H1 (cell line): ENCODE results near the gene OR8A1. TPM values are rescaled to one million over a fixed set of nuclear protein-coding genes. Genes with fewer than 3 reads are reported as not detected.

Experiments used
- CTCF ChIA-PET: fragments of 300-600 bp; sonication (Branson Sonifier 250); formaldehyde crosslinking; loops from one replicate; lab custom pipeline; 2021; ENCODE audit not compliant: partially characterized antibody; lab: Charles Lee
- POLR2A ChIA-PET: fragments of 300-600 bp; sonication (Branson Sonifier 250); formaldehyde crosslinking; loops from one replicate; lab custom pipeline; 2021; ENCODE audit warnings: inconsistent platforms; ENCODE audit not compliant: partially characterized antibody; lab: Charles Lee
- DNase-seq, 2 experiments: peaks; one replicate each; pipeline versions ENCODE4 v3.0.0 to v3.0.0-alpha.2; 2010 to 2022; ENCODE audit warnings: low spot score in 2 of 2, low read depth in 1 of 2, mixed read lengths in 1 of 2
- FAIRE-seq: peaks from 2 replicates; lab custom pipeline; 2011; peaks lifted over from hg19 to GRCh38; lab: Jason Lieb, UNC
- H2AFZ ChIP-seq: 2 replicates; pipeline ENCODE4 v1.8.1; 2012; ENCODE audit warnings: low read length, inconsistent platforms
- H2AK5ac ChIP-seq: 2 replicates; pipeline ENCODE4 v1.6.1; 2013; ENCODE audit warnings: low read depth, low read length
- H2BK120ac ChIP-seq: replicated peaks from 2 replicates; pipeline ENCODE3; 2013; ENCODE audit warnings: low read depth, low read length, inconsistent platforms
- H2BK12ac ChIP-seq: 2 replicates; pipeline ENCODE4 v1.6.1; 2013; ENCODE audit warnings: low read depth, low read length
- H2BK15ac ChIP-seq: 2 replicates; pipeline ENCODE4 v1.6.1; 2013; ENCODE audit warnings: low read length
- H2BK20ac ChIP-seq: 2 replicates; pipeline ENCODE4 v1.6.1; 2013; ENCODE audit warnings: low read length
- H2BK5ac ChIP-seq: 2 replicates; pipeline ENCODE4 v1.6.1; 2013; ENCODE audit warnings: low read depth, low read length
- H3K14ac ChIP-seq: 2 replicates; pipeline ENCODE4 v1.6.1; 2013; ENCODE audit warnings: inconsistent platforms; ENCODE audit not compliant: insufficient read length
- H3K18ac ChIP-seq: 2 replicates; pipeline ENCODE4 v1.6.1; 2013; ENCODE audit warnings: low read length; ENCODE audit errors: extremely low read depth
- H3K23ac ChIP-seq: 2 replicates; pipeline ENCODE4 v1.6.1; 2013; ENCODE audit warnings: inconsistent platforms; ENCODE audit not compliant: insufficient read length
- H3K23me2 ChIP-seq: 2 replicates; pipeline ENCODE4 v1.6.1; 2013; ENCODE audit warnings: low read depth, low read length
- H3K27ac ChIP-seq: 2 replicates; pipeline ENCODE4 v1.6.1; 2011; ENCODE audit warnings: low read depth, low read length, inconsistent platforms
- H3K27me3 ChIP-seq, 4 experiments: replicated peaks in 1 of 4; 1 replicate in 1 of 4; 2 replicates in 3 of 4; pipeline versions ENCODE4 v1.6.1 to v1.8.1; 2011 to 2013; ENCODE audit warnings: low read length in 3 of 4, mild to moderate bottlenecking in 3 of 4, inconsistent platforms in 2 of 4, mixed read lengths in 2 of 4, moderate library complexity in 1 of 4; ENCODE audit not compliant: control insufficient read depth in 3 of 4, insufficient read depth in 3 of 4; ENCODE audit errors: extremely low read depth in 1 of 4
- H3K36me3 ChIP-seq, 4 experiments: 2 replicates each; pipeline versions ENCODE4 v1.6.1 to v1.8.1; 2011 to 2013; ENCODE audit warnings: mild to moderate bottlenecking in 4 of 4, low read length in 3 of 4, moderate library complexity in 2 of 4, control low read depth in 1 of 4, inconsistent platforms in 1 of 4; ENCODE audit not compliant: insufficient read depth in 4 of 4, control insufficient read depth in 2 of 4
- H3K4ac ChIP-seq: replicated peaks from 2 replicates; pipeline ENCODE3; 2013; ENCODE audit warnings: low read length, low read depth, mixed read lengths, inconsistent platforms; ENCODE audit not compliant: insufficient read length
- H3K4me1 ChIP-seq, 4 experiments: replicated peaks in 1 of 4; 1 replicate in 1 of 4; 2 replicates in 3 of 4; pipeline versions ENCODE4 v1.6.1 to v1.8.1; 2011 to 2013; ENCODE audit warnings: low read length in 3 of 4, inconsistent platforms in 2 of 4, mixed read lengths in 1 of 4; ENCODE audit not compliant: insufficient read depth in 4 of 4, control insufficient read depth in 3 of 4
- H3K4me2 ChIP-seq, 2 experiments: 2 replicates each; pipeline versions ENCODE4 v1.6.1 to v1.8.1; 2011 to 2013; ENCODE audit warnings: low read depth in 2 of 2, low read length in 2 of 2, control low read depth in 1 of 2, inconsistent platforms in 1 of 2, mild to moderate bottlenecking in 1 of 2; ENCODE audit not compliant: insufficient read depth in 1 of 2
- H3K4me3 ChIP-seq, 4 experiments: fragments of 200-600, 300-600 bp in 1 of 4; sonication (generic), shearing (Covaris generic), sonication (Bioruptor Twin) in 1 of 4; 2 replicates each; pipeline versions ENCODE4 v1.5.1 to v1.8.1; 2011 to 2016; ENCODE audit warnings: low read length in 4 of 4, low read depth in 3 of 4, control low read depth in 2 of 4, inconsistent platforms in 2 of 4, mild to moderate bottlenecking in 2 of 4, mixed read lengths in 1 of 4, moderate library complexity in 1 of 4; ENCODE audit not compliant: insufficient read depth in 2 of 4; ENCODE audit errors: extremely low read depth in 1 of 4
- H3K56ac ChIP-seq: replicated peaks from 2 replicates; pipeline ENCODE3; 2013; ENCODE audit warnings: low read depth, mild to moderate bottlenecking, mixed read lengths, low read length, inconsistent platforms; ENCODE audit not compliant: insufficient read length
- H3K79me1 ChIP-seq: 2 replicates; pipeline ENCODE4 v1.6.1; 2013; ENCODE audit warnings: low read depth, low read length, control low read depth
- H3K79me2 ChIP-seq, 2 experiments: 2 replicates each; pipeline versions ENCODE4 v1.6.1 to v1.8.1; 2012 to 2013; ENCODE audit warnings: low read length in 2 of 2, mild to moderate bottlenecking in 2 of 2, inconsistent platforms in 1 of 2; ENCODE audit not compliant: insufficient read depth in 2 of 2, control insufficient read depth in 1 of 2
- H3K9ac ChIP-seq, 4 experiments: replicated peaks in 1 of 4; 1 replicate in 1 of 4; 2 replicates in 3 of 4; pipeline versions ENCODE4 v1.6.1 to v1.8.1; 2011 to 2013; ENCODE audit warnings: low read depth in 3 of 4, low read length in 3 of 4, control low read depth in 2 of 4, mild to moderate bottlenecking in 2 of 4, moderate library complexity in 2 of 4, inconsistent platforms in 1 of 4; ENCODE audit errors: extremely low read depth in 1 of 4
- H3K9me3 ChIP-seq, 2 experiments: 2 replicates each; pipeline versions ENCODE4 v1.6.1 to v1.8.1; 2012 to 2013; ENCODE audit warnings: mild to moderate bottlenecking in 2 of 2, moderate library complexity in 2 of 2, control low read depth in 1 of 2, inconsistent platforms in 1 of 2, low read depth in 1 of 2, low read length in 1 of 2, mixed read lengths in 1 of 2; ENCODE audit not compliant: insufficient read depth in 2 of 2
- H4K20me1 ChIP-seq, 2 experiments: replicated peaks in 1 of 2; 2 replicates each; pipeline versions ENCODE3 to v1.8.1; 2011 to 2013; ENCODE audit warnings: inconsistent platforms in 2 of 2, low read length in 2 of 2, mild to moderate bottlenecking in 1 of 2; ENCODE audit not compliant: insufficient read depth in 2 of 2, control insufficient read depth in 1 of 2
- H4K5ac ChIP-seq: 2 replicates; pipeline ENCODE4 v1.6.1; 2013; ENCODE audit warnings: low read length, low read depth, mixed read lengths, inconsistent platforms; ENCODE audit not compliant: insufficient read length
- H4K8ac ChIP-seq: 2 replicates; pipeline ENCODE4 v1.8.0; 2013; ENCODE audit warnings: mild to moderate bottlenecking, moderate library complexity, low read length, inconsistent platforms; ENCODE audit not compliant: insufficient read depth; ENCODE audit errors: extremely low read depth
- H4K91ac ChIP-seq: replicated peaks from 2 replicates; pipeline ENCODE3; 2013; ENCODE audit warnings: low read length, mixed read lengths, inconsistent platforms; ENCODE audit not compliant: insufficient read length
- MAFK ChIP-seq: IDR thresholded peaks from 2 replicates; pipeline ENCODE4 v1.6.1; 2012; ENCODE audit warnings: low read depth, mild to moderate bottlenecking, improper control_type of control experiment, low read length
- NANOG ChIP-seq: IDR thresholded peaks from 2 replicates; pipeline ENCODE4 v1.6.1; 2011; ENCODE audit warnings: low read length, low read depth, mild to moderate bottlenecking, inconsistent platforms; ENCODE audit not compliant: insufficient read depth, poor library complexity, severe bottlenecking
- POLR2AphosphoS5 ChIP-seq: IDR thresholded peaks from 2 replicates; pipeline ENCODE4 v1.6.1; 2011; ENCODE audit warnings: low read depth, low read length
- TBP ChIP-seq: IDR thresholded peaks from 2 replicates; pipeline ENCODE4 v1.6.1; 2011; ENCODE audit warnings: low read depth, low read length, improper control_type of control experiment
- WGBS, 2 experiments: shearing (Covaris generic) in 1 of 2; methylation state at CpG; one replicate each; pipeline versions ENCODE4 v1.1.6 to v1.1.7; 2013 to 2015; ENCODE audit warnings: low lambda C conversion rate in 2 of 2, mixed read lengths in 2 of 2, inconsistent platforms in 1 of 2, low coverage in 1 of 2, missing lambda C conversion rate in 1 of 2; ENCODE audit not compliant: insufficient replicate concordance in 2 of 2, insufficient coverage in 1 of 2, insufficient read length in 1 of 2; ENCODE audit errors: extremely low coverage in 1 of 2, missing lambda C conversion rate in 1 of 2; 5-methylcytosine and 5-hydroxymethylcytosine counted together
- polyA plus RNA-seq, 7 experiments: library from polyadenylated mRNA; depleted of rRNA in 3 of 7; stranded (reverse) in 5 of 7; unstranded in 2 of 7; fragments of >200 nt in 5 of 7; fragments of 200-250 nt in 2 of 7; gene quantifications; 1 replicate in 5 of 7; 2 replicates in 1 of 7; 4 replicates in 1 of 7; pipeline versions ENCODE4 v1.2.1 to v1.2.3, GENCODE V29; 2011 to 2013; ENCODE audit warnings: missing spikeins in 2 of 7, mixed read lengths in 2 of 7
- total RNA-seq: library from RNA; stranded (reverse); fragmentation: NEBNext Ultra II Directional; extraction: Animal tissue kit (Norgen Biotek cat#: 25700); gene quantifications from 2 replicates; pipeline ENCODE4 v1.2.1, GENCODE V29; 2021
- TF ChIP-seq, protein P1 (sequence below): IDR thresholded peaks from 2 replicates; pipeline ENCODE4 v1.6.1; 2012; ENCODE audit warnings: inconsistent platforms

The OR8A1 gene
- total and polyA plus RNA-seq, 2 of the 8 experiments (the other 6 are each of a cell fraction or from before 2014, with no cell fraction given): not detected

DNA sequence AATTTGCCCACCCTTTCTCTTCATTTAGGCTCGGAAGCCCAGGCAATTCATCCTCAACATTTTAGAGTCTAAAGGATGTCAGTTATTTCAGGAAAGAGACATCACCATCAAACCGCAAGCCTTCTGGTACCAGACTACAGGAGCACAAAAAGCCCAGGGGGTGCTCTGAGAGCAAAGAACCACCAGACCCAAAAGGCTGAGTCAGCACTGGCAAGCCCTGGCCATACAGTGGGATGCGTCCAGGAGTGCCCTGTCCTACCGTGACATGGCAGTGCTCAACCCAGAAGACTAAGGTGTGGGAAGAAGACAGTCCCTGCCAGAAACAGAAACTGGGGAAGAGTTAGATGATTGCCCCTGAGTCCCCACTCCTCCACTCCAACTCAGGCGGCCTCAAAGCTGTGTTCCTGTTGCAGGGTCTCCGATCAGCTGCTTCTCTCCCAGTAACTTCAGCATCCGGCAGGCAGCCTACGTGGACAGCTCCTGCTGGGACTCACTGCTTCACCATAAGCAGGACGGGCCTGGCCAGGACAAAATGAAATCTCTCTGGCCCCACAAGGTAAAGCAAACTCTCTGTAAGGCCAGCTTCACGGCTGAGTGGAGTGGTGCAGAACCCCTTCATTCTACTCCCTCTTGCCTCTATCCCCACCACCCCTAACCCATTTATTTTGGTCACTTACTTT is 42.9 kb downstream of the OR8A1 start:
- DNase-seq: no peak
- POLR2A ChIA-PET: interaction anchor here (0.9 kb wide), 1 partner anchor 10 kb away, joined by 3 read pairs; the partner anchor contains the start of gene TBRG1
- H3K4me1 ChIP-seq: no peaks in the 10 kb centered on the region

More for the DNA sequence above, 42.9 kb downstream of the OR8A1 start:
- Histone ChIP-seq H4K91ac (no peak overlapping the region), H3K27ac (no peak overlapping the region), H4K8ac (no peak overlapping the region), H4K5ac (no peak overlapping the region), H3K79me1 (no peaks in the 10 kb centered on the region), H3K23me2 (no peaks in the 10 kb centered on the region), H3K9ac (no peak overlapping the region), H3K4ac (no peak overlapping the region), H2AK5ac (no peak overlapping the region), H2AFZ (peak overlapping the region; percentile 18; the same call in 1 of the 2 replicates), H3K18ac (no peak overlapping the region), H3K14ac (no peak overlapping the region), H3K79me2 (no peaks in the 10 kb centered on the region), H2BK12ac (no peak overlapping the region), H3K4me3 (no peak overlapping the region), H4K20me1 (no peaks in the 10 kb centered on the region), H2BK5ac (no peak overlapping the region), H2BK15ac (no peak overlapping the region), H2BK120ac (no peak overlapping the region), H3K27me3 (no peaks in the 10 kb centered on the region), H2BK20ac (no peak overlapping the region), H3K56ac (no peak overlapping the region), H3K9me3 (no peaks in the 10 kb centered on the region), H3K36me3 (no peaks in the 10 kb centered on the region), H3K23ac (no peak overlapping the region), H3K4me2 (no peak overlapping the region)
- FAIRE-seq: no peak
- TF ChIP-seq, protein P1, sequence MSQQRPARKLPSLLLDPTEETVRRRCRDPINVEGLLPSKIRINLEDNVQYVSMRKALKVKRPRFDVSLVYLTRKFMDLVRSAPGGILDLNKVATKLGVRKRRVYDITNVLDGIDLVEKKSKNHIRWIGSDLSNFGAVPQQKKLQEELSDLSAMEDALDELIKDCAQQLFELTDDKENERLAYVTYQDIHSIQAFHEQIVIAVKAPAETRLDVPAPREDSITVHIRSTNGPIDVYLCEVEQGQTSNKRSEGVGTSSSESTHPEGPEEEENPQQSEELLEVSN: no peak
- TF ChIP-seq MAFK (peak; percentile 73), NANOG (no peak), POLR2AphosphoS5 (no peak), TBP (no peak)
- 92% methylated on average over 10 of the region's 10 CpGs; no CpG with 5 or more reads in 1 of the 2 experiments for WGBS, 2 experiments
- CTCF ChIA-PET: interaction anchor here (1.2 to 1.8 kb wide), 3 partner anchors 10 to 197 kb away, joined by 3 to 7 read pairs (median 3); partner anchors contain the start of gene TBRG1
